Adrenal gland (tissue), 5 donors: ENCODE data around the gene KIAA0930.

Experiments used
- CTCF ChIP-seq, 6 experiments: fragments of 450-650 bp in 4 of 6; fragments of 200-600 bp in 2 of 6; sonication (generic) in 1 of 6; IDR thresholded peaks; 1 replicate in 5 of 6; 2 replicates in 1 of 6; pipeline versions ENCODE4 v1.5.1 to v1.8.0; 2016 to 2021; ENCODE audit warnings: antibody characterized with exemption in 6 of 6, mild to moderate bottlenecking in 2 of 6, moderate library complexity in 1 of 6
- POLR2A ChIP-seq, 2 donors: fragments of 450-650 bp; IDR thresholded peaks; one replicate each; pipeline ENCODE4 v1.6.1; 2017; ENCODE audit warnings: antibody characterized with exemption in 2 of 2, mild to moderate bottlenecking in 2 of 2, moderate library complexity in 1 of 2
- donor health status: DM: no; HTN: no; CAD: no.

- no peak for TF ChIP-seq CTCF (IDR thresholded peaks at IDR 0.05)
- no peak for TF ChIP-seq POLR2A (IDR thresholded peaks at IDR 0.05)
Observed at GRCh38 chr22:45281010-45281409, 40.3 kb upstream of the KIAA0930 start.
